ENCODE data around the gene FBXO33.

- TF ChIP-seq EP300 (IDR thresholded peaks at IDR 0.05) (no peak), CTCF (IDR thresholded peaks at IDR 0.05) (no peak)
Measured at GRCh38 chr14:39367387-39367751, 64.9 kb downstream of the FBXO33 start.
